Effector CD4-positive, alpha-beta T cell (primary cell): ENCODE results near the gene RBPJ.
"Not testable (repeated sequence)": the region's sequence is repeated elsewhere in the genome, so short reads cannot be mapped to it uniquely, and the experiment has no call there.

ENCODE experiments used
- DNase-seq: peaks from one replicate; pipeline ENCODE4 v3.0.0-alpha.2; 2020

RBPJ gene

GRCh38 chr4:26343038-26343398 is 22.2 kb downstream of the RBPJ start:
- DNase-seq, result no peak

GRCh38 chr4:26344901-26345564 is 24.2 kb downstream of the RBPJ start:
- DNase-seq, result no peak

GRCh38 chr4:26345565-26345938 is 24.7 kb downstream of the RBPJ start:
- no peak for DNase-seq

- no peak for DNase-seq
Measured at GRCh38 chr4:26346203-26346620, 25.4 kb downstream of the RBPJ start.

GRCh38 chr4:26349496-26349895 is 28.7 kb downstream of the RBPJ start:
- DNase-seq, result no peak

GRCh38 chr4:26351685-26352084 is 30.9 kb downstream of the RBPJ start:
- DNase-seq, result no peak

- no peak for DNase-seq
Measured at GRCh38 chr4:26354491-26354890, 33.7 kb downstream of the RBPJ start.

- no peak for DNase-seq
Measured at GRCh38 chr4:26355392-26356052, 34.7 kb downstream of the RBPJ start.

- DNase-seq, result no peak
Measured at GRCh38 chr4:26356081-26356501, 35.3 kb downstream of the RBPJ start.

- DNase-seq, result not testable (repeated sequence)
Measured at GRCh38 chr4:26359521-26359920, 38.7 kb downstream of the RBPJ start.

GRCh38 chr4:26360273-26360672 is 39.5 kb downstream of the RBPJ start:
- no peak for DNase-seq

GRCh38 chr4:26360864-26361263 is 40.0 kb downstream of the RBPJ start:
- no peak for DNase-seq

GRCh38 chr4:26361297-26361696 is 40.5 kb downstream of the RBPJ start:
- no peak for DNase-seq

GRCh38 chr4:26362745-26363439 is 42.1 kb downstream of the RBPJ start:
- no peak for DNase-seq

GRCh38 chr4:26365537-26366150 is 44.8 kb downstream of the RBPJ start:
- no peak for DNase-seq

- DNase-seq, result no peak
Measured at GRCh38 chr4:26367811-26368210, 47.0 kb downstream of the RBPJ start.

- no peak for DNase-seq
Measured at GRCh38 chr4:26368685-26369084, 47.9 kb downstream of the RBPJ start.

- DNase-seq, result no peak
Measured at GRCh38 chr4:26369132-26369531, 48.3 kb downstream of the RBPJ start.

- DNase-seq, result no peak
Measured at GRCh38 chr4:26369581-26369980, 48.8 kb downstream of the RBPJ start.

- no peak for DNase-seq
Measured at GRCh38 chr4:26372076-26372475, 51.3 kb downstream of the RBPJ start.

- peak; percentile 24 for DNase-seq
Measured at GRCh38 chr4:26372525-26373172, 51.8 kb downstream of the RBPJ start.

GRCh38 chr4:26375551-26375950 is 54.7 kb downstream of the RBPJ start:
- no peak for DNase-seq
